PC-3 (cell line): ENCODE data around the gene TSPAN2.

Source experiments
- CTCF ChIP-seq: fragments of 300-600 bp; sonication (generic); conservative IDR thresholded peaks from 2 replicates; pipeline ENCODE4 v1.5.1; 2017; ENCODE audit warnings: antibody characterized with exemption, low read depth, mild to moderate bottlenecking, low read length
- EZH2 ChIP-seq: fragments of 300-600 bp; sonication (generic); IDR thresholded peaks from one replicate; pipeline ENCODE4 v1.6.1; 2017; ENCODE audit warnings: antibody characterized with exemption, mild to moderate bottlenecking, low read length; ENCODE audit not compliant: unreplicated experiment
- EZH2phosphoT487 ChIP-seq: fragments of 300-600 bp; sonication (generic); IDR thresholded peaks from 2 replicates; pipeline ENCODE4 v1.6.1; 2018; ENCODE audit warnings: mild to moderate bottlenecking, antibody characterized with exemption, low read length, borderline replicate concordance

- TF ChIP-seq EZH2 (no peak), CTCF (no peak), EZH2phosphoT487 (no peak)
These were observed 1.7 kb upstream of the TSPAN2 start for GRCh38 chr1:115090956-115091355.
